SKM-1 treated with dmso at 0.1 percent for 144 hours (cell line): ENCODE data around the gene IRF2BPL.

Source experiments
- DNase-seq: peaks from one replicate; lab custom pipeline; 2025; ENCODE audit not compliant: unreplicated experiment; lab: John Stamatoyannopoulos, UW

IRF2BPL gene

GRCh38 chr14:77012193-77012765, 16.2 kb downstream of the IRF2BPL start:
- no peak for DNase-seq

- DNase-seq, result no peak
Observed at GRCh38 chr14:77011245-77011644, 17.3 kb downstream of the IRF2BPL start.

GRCh38 chr14:77009014-77009413, 19.5 kb downstream of the IRF2BPL start:
- DNase-seq, result no peak

GRCh38 chr14:77008541-77008940, 20.0 kb downstream of the IRF2BPL start:
- DNase-seq, result no peak

GRCh38 chr14:77007975-77008421, 20.5 kb downstream of the IRF2BPL start:
- peak; percentile 33 for DNase-seq

- DNase-seq, result no peak
Observed at GRCh38 chr14:77007183-77007974, 21.1 kb downstream of the IRF2BPL start.

GRCh38 chr14:77006132-77006531, 22.4 kb downstream of the IRF2BPL start:
- DNase-seq, result no peak

- no peak for DNase-seq
Observed at GRCh38 chr14:77005559-77005958, 22.9 kb downstream of the IRF2BPL start.

GRCh38 chr14:77004711-77005460, 23.6 kb downstream of the IRF2BPL start:
- DNase-seq, result no peak

- DNase-seq, result no peak
Observed at GRCh38 chr14:77003960-77004710, 24.4 kb downstream of the IRF2BPL start.

- DNase-seq, result no peak
Observed at GRCh38 chr14:77002889-77003288, 25.6 kb downstream of the IRF2BPL start.

- DNase-seq, result no peak
Observed at GRCh38 chr14:77002335-77002734, 26.2 kb downstream of the IRF2BPL start.

- no peak for DNase-seq
Observed at GRCh38 chr14:77000340-77001270, 27.9 kb downstream of the IRF2BPL start.

GRCh38 chr14:76998910-76999309, 29.6 kb downstream of the IRF2BPL start:
- no peak for DNase-seq

GRCh38 chr14:76997257-76997970, 31.1 kb downstream of the IRF2BPL start:
- DNase-seq, result no peak

GRCh38 chr14:76996563-76997146, 31.9 kb downstream of the IRF2BPL start:
- no peak for DNase-seq

- no peak for DNase-seq
Observed at GRCh38 chr14:76995279-76996035, 33.1 kb downstream of the IRF2BPL start.

- no peak for DNase-seq
Observed at GRCh38 chr14:76993752-76994151, 34.8 kb downstream of the IRF2BPL start.
